Peyer's patch (tissue), 4 donors: ENCODE results near the gene CRYBG3.

Source experiments
- POLR2A ChIP-seq, 2 donors: fragments of 450-650 bp; IDR thresholded peaks; one replicate each; pipeline ENCODE4 v1.5.1; 2017; ENCODE audit warnings: antibody characterized with exemption in 2 of 2, mild to moderate bottlenecking in 2 of 2, moderate library complexity in 2 of 2
- TF ChIP-seq, protein P1 (sequence below), 6 experiments: fragments of 450-650 bp in 4 of 6; fragments of 200-600 bp in 2 of 6; sonication (generic) in 1 of 6; IDR thresholded peaks; one replicate each; pipeline ENCODE4 v1.5.1; 2017 to 2019; ENCODE audit warnings: antibody characterized with exemption in 6 of 6, mild to moderate bottlenecking in 3 of 6, moderate library complexity in 1 of 6

DNA sequence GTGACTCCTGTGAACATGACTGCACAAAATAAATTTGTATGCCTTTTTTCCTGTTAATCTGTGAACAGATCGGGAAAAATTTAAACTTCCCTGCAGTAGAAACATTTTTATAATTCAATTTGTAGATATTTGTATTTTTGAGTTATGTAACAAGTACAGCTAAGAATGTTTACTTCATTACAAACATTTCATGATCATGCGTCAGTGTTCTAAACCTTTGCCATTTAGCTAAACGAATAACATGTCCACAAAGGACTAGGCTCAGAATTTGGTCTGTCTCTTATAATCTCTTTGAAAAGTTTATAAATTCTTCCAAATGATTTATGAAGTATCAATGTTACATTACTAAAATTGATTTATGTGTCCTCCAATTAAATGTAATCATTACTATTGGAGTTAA lies 17.3 kb upstream of the CRYBG3 start:
- TF ChIP-seq, protein P1, sequence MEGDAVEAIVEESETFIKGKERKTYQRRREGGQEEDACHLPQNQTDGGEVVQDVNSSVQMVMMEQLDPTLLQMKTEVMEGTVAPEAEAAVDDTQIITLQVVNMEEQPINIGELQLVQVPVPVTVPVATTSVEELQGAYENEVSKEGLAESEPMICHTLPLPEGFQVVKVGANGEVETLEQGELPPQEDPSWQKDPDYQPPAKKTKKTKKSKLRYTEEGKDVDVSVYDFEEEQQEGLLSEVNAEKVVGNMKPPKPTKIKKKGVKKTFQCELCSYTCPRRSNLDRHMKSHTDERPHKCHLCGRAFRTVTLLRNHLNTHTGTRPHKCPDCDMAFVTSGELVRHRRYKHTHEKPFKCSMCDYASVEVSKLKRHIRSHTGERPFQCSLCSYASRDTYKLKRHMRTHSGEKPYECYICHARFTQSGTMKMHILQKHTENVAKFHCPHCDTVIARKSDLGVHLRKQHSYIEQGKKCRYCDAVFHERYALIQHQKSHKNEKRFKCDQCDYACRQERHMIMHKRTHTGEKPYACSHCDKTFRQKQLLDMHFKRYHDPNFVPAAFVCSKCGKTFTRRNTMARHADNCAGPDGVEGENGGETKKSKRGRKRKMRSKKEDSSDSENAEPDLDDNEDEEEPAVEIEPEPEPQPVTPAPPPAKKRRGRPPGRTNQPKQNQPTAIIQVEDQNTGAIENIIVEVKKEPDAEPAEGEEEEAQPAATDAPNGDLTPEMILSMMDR (IDR thresholded peaks at IDR 0.05), result no peak
- TF ChIP-seq POLR2A (IDR thresholded peaks at IDR 0.05), result no peak
